Activated CD8-positive, alpha-beta memory T cell treated with anti-CD3 and anti-CD28 coated beads, Interleukin-2, amount 50 U/mL, for 4 hours (primary cell): ENCODE data around the gene EDDM3A.
"Not testable (repeated sequence)": the region's sequence is repeated elsewhere in the genome, so short reads cannot be mapped to it uniquely, and the experiment has no call there.

Experiments used
- DNase-seq: peaks from one replicate; pipeline ENCODE4 v3.0.0-alpha.2; 2020

Gene EDDM3A

DNA sequence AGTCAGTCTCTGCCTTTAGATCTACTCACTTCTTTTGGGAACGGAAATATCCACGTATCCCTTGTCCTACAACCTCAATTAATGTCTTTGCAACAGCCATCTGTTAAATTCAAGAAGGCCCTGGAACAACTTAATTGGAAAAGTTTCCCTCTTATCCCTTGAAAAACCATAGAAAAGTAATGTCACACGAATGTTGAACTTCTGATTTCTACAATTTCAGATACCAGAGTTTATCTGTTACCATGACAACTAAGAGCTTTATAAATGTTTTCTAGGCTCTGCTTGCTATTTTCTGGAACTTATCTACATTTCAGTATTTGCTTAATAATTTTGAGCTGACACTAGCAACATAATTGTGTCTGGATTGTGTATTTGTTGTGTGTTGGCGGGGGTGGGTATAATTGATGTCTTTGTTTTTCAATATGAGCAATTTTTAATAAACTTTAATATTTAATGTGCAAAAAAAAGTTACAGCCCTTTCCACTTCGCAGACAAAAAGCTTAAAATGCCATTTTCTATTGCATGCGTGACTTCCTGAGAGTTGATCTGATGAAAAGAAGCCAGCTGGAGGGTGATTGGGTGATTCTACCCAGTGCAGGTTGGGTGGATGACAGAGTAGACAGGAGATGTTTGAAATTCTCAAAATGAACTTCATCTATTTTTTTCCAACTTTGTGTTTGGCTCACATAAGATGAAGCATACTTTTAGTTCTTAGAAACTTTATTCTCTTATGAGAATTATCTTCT lies 11.8 kb upstream of the EDDM3A start:
- no peak for DNase-seq

DNA sequence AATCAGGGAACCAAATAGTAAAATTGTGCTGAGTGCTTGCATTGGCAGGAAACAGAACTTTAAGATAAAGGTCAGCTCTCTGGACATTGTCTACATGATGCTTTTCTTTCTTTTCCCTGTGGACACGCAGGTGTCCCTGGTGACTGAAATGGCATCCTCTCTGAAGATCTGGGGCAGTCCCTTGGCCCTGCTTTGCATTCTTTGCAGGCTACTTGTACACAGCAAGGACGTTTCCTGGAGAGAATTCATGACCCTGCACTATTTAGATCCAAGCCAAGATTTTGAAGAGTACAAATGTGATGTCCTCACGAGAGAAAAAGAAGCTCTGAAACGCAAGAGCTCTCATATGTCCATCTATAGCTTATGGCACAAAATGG lies 11.3 kb upstream of the EDDM3A start:
- no peak for DNase-seq

DNA sequence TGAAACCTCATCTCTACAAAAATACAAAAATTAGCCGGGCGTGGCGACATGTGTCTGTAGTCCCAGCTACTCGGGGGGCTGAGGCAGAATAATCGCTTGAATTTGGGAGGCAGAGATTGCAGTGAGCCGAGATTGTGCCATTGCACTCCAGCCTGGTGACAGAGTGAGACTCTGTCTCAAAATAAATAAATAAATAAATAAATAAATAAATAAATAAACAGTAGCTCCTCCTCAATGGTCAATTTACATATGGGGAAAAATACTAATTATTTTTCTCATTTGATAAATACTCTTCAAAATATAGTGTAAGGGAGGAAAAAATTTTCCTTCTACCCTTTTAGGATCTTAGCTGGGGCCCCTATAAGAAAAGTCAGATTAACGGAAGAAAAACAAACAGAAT lies 7.4 kb upstream of the EDDM3A start:
- not testable (repeated sequence) for DNase-seq

DNA sequence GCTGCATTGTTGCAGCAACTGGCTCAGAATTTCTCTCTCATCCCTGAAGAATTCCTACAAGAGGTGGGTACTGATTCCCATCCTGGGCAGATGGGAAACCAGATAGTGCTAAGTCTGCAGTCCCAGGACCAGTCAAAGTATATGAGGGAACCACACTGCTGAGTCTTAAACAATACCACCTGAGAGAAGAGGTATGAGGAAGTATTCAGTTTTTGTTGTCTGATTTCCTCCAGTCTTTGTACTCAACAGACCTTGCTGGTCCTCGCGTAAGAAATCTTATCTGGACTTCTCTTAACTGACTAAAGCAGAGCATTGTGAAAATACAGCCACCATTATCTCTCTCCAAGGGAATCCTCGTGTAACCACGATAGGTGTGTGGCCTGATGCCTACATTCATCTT lies 3.6 kb upstream of the EDDM3A start:
- no peak for DNase-seq

DNA sequence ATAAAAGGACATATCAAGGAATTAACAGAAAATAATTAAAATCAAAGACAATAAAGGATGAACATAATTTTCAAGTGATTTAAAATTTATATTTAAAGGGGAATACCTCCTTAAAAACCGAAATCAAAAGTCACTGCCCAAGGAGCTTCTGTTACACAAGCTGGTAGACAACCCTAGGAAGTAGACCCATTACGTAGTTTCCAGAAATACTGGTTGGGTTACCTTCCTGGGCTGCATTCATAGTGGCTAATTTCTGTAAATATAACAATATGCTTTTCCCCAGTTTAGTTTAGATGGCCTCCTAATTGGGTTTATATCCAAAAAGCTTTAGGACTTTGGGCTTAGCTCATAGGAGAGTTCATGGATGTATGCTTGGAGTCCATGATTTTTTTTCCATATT lies 2.1 kb upstream of the EDDM3A start:
- no peak for DNase-seq

DNA sequence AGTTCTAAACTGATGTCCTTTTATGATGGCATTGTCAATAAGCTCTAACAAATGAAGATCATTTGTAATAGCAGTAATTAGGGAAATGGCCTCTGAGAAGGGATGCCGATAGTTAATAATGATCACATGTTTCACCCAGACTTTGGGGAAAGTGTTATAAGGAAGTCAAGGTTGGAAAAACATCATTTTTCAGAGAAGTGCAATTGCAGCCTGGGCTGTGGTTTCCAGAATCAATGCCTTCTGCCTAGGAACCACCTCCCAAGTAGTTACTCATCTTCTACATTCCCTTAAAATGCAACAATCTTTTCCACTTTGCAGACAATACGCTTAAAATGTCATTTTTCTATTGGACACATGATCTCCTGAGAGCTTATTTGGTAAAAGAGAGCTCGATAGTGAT lies 879 bp downstream of the EDDM3A start:
- DNase-seq = no peak

DNA sequence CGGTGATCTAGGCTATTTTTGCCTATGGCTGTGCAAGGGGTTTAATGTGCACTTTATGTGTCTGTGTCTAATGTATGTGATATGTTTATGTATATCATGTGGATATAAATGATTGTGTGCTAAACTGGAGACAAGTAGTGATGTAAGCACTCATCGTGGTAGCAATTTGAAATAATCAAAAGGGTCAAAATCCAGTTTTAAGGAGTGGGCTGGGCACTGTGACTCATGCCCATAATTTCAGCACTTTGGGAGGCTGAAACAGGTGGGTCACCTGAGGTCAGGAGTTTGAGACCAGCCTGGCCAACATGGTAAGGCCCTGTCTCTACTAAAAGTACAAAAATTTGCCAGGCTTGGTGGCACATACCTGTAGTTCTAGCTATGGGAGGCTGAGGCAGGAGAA lies 2.8 kb downstream of the EDDM3A start:
- no peak for DNase-seq

DNA sequence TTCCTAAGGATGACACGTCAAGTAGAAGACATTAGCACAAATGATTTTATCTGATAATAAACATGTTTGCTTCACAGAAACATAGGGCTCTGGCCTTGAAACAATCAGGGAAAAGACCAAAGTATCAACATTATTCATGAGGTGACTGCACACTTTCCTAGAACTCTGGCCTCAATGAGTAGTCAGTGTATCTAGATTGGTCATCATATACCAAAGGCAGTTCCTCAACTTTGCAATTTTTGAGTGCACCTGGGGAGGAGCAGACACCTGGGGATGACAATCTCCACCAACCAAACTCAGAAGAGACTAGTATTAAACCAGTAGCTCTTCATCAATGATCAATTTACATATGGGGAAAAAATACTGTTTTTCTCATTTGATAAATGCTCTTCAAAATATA lies 4.5 kb downstream of the EDDM3A start:
- no peak for DNase-seq

DNA sequence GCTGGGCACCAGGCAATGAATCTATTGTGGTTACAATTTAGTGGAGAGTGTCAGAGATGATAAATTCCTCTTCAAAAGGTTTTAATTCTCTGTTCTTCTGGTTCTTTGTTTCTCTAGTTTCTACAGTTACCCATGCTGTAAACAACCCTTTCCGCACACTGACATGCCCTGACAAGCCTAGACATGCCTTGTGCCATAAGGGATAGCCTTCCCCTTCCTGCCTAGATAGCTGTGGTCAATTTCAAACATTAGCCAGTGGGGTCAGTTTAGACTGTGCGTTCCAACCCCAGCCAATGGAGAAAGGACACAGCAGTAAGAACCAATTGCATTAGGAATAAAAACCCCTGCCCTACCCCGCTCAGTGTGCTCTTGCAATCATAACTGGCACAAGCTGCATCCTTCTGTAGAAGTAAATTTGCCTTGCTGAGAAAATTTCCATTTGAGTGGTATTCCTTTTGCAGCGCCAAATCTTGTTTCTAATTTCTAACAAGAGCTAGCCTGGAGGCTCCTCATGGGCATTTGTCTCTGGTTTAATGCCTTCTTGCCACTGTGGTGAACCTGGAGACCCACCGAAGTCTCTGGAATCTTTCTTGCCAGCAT lies 6.4 kb downstream of the EDDM3A start:
- no peak for DNase-seq

DNA sequence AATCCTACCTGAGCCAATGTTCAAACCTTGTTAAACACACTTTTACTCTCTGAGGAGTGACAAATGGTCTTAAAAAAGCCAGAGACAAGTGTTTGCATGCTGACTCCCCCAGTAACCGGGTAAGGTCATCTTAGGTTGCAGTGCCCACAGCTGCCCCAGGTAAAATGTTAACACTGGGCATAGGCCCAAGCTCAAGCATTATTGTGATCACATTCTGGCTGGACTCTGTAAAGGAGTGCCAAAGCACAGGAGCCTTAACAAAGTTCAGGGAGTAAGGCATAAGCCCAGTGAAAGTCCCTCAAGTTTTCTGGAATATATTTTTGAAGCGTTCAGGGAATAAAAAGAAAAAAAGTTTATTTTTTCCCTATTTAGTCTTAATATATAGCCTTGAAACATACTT lies 8.6 kb downstream of the EDDM3A start:
- DNase-seq = no peak

DNA sequence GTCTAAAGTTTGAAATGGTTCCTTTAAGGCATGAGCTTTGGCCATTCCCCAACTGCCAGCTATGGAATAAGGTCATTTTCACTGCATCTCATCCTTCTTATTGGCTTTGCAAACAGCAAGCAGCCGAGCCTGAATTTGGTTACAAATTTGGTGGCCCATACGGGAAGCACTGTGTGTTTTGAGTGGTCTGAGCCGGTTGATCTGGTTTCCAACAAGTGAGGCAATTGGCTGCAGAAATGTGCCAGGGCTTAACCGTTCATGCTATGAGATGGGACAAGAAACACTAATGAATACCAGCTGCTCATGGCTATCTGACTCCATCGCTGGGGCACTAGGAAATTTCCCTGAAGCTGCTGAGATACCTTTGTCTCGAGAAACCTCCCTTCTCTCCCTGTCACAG lies 9.3 kb downstream of the EDDM3A start:
- DNase-seq = no peak

DNA sequence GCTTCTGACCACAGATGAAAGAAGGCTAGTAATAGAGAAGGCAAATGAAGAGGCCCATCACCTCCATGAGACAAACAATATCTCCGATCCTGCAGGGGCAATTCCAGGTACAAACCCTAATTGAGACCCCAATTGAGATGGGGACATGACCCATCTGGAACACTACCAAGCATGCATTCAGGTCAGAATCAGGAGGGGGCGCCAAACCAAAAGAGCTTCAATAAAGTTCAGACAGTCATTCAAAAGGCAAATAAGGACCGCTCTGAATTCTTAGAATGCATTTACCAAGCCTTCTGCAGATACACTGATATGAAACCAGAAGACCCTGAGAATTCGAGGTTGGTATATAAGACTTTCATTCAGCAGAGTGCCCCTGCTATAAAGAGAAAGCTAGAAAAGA lies 12.3 kb downstream of the EDDM3A start:
- DNase-seq = no peak

DNA sequence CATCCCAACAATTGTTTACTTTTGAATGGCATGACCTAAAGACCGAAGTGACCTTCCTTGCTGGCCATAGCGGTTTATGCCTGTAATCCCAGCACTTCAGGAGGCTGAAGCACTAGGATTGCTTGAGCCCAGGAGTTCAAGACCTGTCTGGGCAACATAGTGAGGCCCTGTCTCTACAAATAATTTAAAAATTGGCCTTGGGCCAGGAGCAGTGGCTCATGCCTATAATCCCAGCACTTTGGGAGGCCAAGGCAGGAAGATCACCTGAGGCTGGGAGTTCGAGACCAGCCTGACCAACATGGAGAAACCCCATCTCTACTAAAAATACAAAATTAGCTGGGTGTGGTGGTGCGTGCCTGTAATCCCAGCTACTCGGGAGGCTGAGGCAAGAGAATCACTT lies 13.8 kb downstream of the EDDM3A start:
- DNase-seq = not testable (repeated sequence)

DNA sequence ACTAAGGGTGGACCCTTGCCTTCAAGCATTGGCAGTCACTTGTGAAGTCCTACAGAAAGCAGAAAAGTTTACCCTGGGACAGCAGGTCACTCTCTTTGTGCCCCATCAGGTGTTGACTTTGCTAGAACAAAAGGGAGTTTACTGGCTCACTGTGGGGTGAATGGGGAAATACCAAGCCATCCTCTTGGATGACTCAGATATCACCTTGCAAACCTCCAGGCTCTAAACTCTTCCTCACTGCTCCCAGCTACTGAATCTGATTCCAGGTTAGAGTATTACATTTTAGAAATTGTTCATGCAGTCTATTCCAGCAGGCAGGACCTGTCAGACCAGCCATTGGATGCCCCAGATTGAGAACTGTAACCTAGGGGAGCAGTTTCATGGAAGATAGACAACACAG lies 15.3 kb downstream of the EDDM3A start:
- no peak for DNase-seq

DNA sequence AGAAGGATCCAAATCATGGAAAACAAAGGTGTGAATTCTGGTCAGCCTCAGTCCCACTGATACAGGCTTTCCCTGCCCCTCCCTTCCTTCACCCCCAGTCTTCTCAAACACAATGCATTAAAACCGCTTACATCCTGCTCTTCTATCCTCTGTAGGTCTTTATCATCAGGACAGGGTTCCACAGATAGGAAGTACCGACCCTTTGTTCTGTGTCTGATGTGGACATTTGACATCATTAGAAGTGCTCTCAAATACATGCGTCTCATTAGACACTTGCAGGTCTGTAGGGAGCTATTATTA lies 22.9 kb downstream of the EDDM3A start:
- DNase-seq = no peak

DNA sequence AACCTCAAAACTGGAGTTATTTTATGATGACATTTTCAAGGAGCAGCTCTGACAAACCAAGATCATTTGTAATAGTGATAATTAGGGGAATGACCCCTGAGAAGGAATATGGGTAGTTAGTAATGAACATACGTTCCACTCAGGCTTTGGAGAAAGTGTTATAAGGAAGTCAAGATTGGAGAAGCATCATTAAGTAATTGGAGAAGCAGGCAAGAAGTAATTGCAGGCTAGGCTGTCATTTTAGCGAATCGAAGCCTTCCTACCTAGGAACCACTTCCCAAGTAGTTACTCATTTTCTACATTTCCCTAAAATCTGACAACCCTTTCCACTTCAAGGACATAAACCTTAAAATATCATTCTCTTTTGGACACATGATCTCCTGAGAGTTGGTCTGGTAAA lies 23.7 kb downstream of the EDDM3A start:
- no peak for DNase-seq

DNA sequence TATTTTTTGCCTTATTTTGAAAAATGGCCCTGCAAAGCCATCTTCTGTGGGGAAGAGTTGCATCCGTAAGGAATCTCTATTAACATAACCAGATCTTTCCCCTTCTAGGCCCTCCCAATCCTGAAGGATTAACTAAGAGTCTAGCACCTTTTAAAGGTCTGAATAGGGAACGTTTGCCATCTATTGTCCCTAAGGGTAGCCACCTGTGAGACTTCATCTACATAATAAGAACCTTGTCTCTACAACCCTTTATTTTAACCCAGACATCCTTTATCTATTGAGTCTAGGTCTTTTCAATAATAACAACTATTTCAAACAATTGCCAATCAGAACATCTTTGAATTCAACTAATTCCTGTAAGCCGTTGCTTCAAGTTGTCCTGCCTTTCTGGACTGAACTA lies 27.0 kb downstream of the EDDM3A start:
- no peak for DNase-seq

DNA sequence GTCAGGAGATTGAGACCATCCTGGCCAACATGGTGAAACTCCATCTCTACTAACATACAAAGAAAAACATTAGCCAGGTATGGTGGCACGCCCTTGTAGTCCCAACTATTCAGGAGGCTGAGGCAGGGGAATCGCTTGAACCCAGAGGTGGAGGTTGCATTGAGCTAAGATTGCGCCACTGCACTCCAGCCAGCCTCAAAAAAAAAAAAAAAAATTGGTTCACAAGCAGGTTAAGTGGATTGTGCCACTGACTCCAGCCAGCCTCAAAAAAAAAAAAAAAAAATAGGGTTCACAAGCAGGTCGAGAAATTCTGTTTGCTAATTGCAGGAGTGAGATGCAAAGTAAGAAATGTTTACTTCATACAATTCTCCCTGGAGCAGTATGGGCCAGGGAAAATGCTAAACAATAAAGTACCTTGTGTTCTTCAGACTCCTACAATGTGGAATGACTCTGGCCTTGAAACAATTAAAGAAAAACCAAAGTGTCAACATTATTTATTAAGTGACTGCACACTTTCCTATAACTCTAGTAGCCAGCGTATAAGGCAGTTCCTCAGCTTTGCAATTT lies 28.7 kb downstream of the EDDM3A start:
- no peak for DNase-seq

DNA sequence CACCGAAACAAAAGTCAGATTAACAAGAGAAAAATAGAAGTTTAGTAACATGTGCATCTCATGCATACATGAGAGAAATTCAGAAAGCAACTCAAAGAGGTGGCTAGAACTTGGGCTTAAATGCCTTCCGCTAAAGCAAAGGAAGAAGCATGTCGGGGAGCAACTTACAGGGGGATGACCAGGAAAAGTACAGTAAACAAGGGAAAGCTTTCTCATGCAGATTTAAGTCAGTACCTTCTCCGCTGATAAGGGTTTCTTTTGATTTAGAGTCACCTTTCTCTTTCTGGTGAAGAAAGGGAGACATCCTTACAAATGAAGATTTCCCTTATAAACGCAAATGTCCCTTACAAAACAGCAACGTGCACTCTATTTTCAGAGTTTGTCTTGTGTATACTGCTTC lies 29.4 kb downstream of the EDDM3A start:
- DNase-seq = no peak

DNA sequence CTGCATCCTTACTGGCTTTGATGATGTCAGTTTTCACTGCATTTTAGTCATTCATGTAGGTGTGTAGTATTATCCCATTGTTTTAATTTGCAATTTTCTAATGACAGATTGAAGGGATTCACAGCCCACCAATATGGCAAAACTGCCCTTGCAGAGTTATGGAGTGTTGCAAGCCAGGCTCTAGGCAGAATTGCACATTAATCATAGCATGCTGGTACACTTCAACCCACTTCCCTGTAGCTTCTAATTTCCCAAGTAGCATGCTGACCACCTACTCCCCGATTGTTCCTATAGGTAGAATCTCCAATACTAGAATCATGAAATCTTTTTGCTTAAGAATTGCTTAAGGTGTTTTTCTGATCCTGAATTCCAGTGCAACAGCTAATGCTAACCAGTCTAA lies 30.2 kb downstream of the EDDM3A start:
- DNase-seq = no peak

DNA sequence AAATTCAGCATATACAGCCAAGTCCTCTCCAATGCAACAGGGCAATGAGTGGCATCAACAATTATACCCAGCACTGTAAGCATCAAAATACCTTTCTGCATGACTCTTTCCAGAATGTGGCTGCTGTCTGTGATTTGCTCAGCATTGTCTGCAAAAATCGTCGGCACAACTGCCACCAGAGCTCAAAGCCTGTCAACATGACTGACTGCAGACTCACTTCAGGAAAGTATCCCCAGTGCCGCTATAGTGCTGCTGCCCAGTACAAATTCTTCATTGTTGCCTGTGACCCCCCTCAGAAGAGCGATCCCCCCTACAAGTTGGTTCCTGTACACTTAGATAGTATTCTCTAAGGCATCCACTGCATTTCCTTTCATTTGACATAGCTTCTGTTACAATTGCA lies 36.1 kb downstream of the EDDM3A start:
- DNase-seq = no peak

DNA sequence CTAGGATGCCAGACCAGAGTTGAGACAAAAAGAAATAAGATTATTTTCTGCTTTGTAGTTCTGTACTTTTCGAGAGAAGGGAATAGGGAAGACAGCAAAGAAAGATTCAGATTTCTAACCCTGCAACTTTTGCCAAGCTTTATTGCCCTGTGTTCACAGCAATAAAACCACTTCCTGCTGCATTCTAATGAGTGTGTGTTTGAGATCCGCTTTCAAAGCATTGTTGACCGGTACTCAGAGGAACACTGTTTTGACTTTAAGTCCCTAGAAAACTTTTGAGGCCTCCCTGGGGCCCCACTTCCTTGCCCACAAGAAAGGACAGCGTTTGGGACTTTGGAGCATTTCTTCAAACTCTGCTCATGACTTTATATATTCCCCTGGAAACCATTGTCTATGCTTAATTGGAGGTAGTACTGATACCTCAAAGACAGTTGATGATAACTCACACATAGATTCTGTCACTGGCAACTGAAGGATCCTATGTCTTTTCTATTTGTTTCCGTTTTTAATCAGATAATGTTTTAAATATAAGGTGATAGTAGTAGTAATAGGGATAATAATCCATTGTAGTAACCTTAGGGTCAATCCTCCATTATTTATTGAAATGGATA lies 36.7 kb downstream of the EDDM3A start:
- no peak for DNase-seq

DNA sequence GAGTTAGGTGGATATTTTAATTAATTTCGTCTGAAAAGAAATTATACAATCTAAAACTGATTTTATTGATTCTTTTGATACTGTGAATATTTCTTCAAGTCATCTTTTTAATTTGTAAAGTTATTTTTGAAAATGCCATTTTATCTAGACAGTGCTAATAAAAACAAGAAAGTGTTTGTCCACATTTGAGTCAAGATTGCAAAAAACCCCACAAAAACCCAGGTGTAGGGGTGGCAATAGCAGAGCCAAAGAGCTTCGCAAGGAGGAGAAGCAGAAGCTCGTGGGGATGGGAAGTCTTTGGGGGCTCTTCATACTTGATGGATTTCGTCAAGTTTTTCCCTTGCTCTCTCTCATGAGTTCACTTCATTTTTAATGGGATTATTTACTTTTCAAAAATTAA lies 41.3 kb downstream of the EDDM3A start:
- DNase-seq = no peak

DNA sequence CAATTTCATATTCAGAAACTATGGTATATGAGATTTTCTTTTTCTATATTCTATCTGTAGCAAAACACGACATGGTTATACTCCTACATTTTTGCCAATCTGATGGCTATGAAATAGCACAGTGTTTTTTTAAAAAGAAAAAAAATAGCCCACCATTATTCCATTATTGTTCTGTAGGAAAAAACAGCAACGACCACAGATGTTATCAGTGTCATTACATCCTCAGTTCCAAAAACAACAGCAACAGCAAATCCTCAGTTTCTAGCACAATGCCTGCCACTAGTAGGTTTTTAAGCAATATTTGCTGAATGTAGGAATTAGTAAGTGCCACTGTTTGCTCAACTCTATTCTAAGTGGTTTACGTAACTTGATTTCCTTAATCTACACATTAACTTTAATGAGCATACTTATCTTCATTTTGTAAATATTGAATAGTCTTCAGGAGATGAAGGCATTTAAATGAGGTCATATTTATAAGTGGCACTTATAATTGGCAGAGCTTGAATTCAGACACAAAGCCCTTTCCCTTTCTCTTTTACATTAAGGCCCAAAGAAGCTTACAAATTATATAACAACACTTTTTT lies 43.6 kb downstream of the EDDM3A start:
- no peak for DNase-seq
